Measurements from ENCODE around the gene BAG5.

Gene BAG5

GRCh38 chr14:103543140-103543539, 19.3 kb downstream of the BAG5 start:
- no peaks in the 10 kb centered on the region for H3K9me3 Mint-ChIP-seq
- TF ChIP-seq CTCF (IDR thresholded peaks at IDR 0.05): no peak
- peaks cover 6% of the 10 kb centered on the region for H3K4me1 Mint-ChIP-seq
- no peak overlapping the region for H3K4me3 Mint-ChIP-seq
- no peaks in the 10 kb centered on the region for H3K27me3 Mint-ChIP-seq (ENCODE audit: low read depth, poor library complexity)
- H3K27ac Mint-ChIP-seq: no peak overlapping the region
- no peaks in the 10 kb centered on the region for H3K36me3 Mint-ChIP-seq (ENCODE audit: low read depth)
- no peak for DNase-seq

GRCh38 chr14:103542605-103543088, 19.8 kb downstream of the BAG5 start:
- H3K36me3 Mint-ChIP-seq (ENCODE audit: low read depth): no peaks in the 10 kb centered on the region
- no peaks in the 10 kb centered on the region for H3K9me3 Mint-ChIP-seq
- H3K4me3 Mint-ChIP-seq: no peak overlapping the region
- H3K4me1 Mint-ChIP-seq: peaks cover 6% of the 10 kb centered on the region
- no peak for TF ChIP-seq CTCF (IDR thresholded peaks at IDR 0.05)
- H3K27me3 Mint-ChIP-seq (ENCODE audit: low read depth, poor library complexity): no peaks in the 10 kb centered on the region
- DNase-seq: peak; percentile 57
- no peak overlapping the region for H3K27ac Mint-ChIP-seq

GRCh38 chr14:103541709-103542604, 20.5 kb downstream of the BAG5 start:
- Mint-ChIP-seq H3K4me3 (no peak overlapping the region), H3K9me3 (no peaks in the 10 kb centered on the region), H3K4me1 (peaks cover 6% of the 10 kb centered on the region), H3K27ac (no peak overlapping the region), H3K27me3 (ENCODE audit: low read depth, poor library complexity) (no peaks in the 10 kb centered on the region), H3K36me3 (ENCODE audit: low read depth) (no peaks in the 10 kb centered on the region)
- no peak for TF ChIP-seq CTCF (IDR thresholded peaks at IDR 0.05)
- no peak for DNase-seq

GRCh38 chr14:103540821-103541708, 21.4 kb downstream of the BAG5 start:
- no peak for TF ChIP-seq CTCF (IDR thresholded peaks at IDR 0.05)
- no peak overlapping the region for H3K4me3 Mint-ChIP-seq

GRCh38 chr14:103539056-103539825, 23.2 kb downstream of the BAG5 start:
- no peaks in the 10 kb centered on the region for H3K36me3 Mint-ChIP-seq (ENCODE audit: low read depth)
- no peaks in the 10 kb centered on the region for H3K9me3 Mint-ChIP-seq
- no peak overlapping the region for H3K27ac Mint-ChIP-seq

More at GRCh38 chr14:103540821-103541708, 21.4 kb downstream of the BAG5 start:
- no peak overlapping the region for H3K27ac Mint-ChIP-seq
- H3K36me3 Mint-ChIP-seq (ENCODE audit: low read depth): no peaks in the 10 kb centered on the region
- H3K27me3 Mint-ChIP-seq (ENCODE audit: low read depth, poor library complexity): no peaks in the 10 kb centered on the region
- peaks cover 6% of the 10 kb centered on the region for H3K4me1 Mint-ChIP-seq
- DNase-seq: no peak
- no peaks in the 10 kb centered on the region for H3K9me3 Mint-ChIP-seq

More at GRCh38 chr14:103539056-103539825, 23.2 kb downstream of the BAG5 start:
- H3K4me3 Mint-ChIP-seq: no peak overlapping the region
- no peak for TF ChIP-seq CTCF (IDR thresholded peaks at IDR 0.05)
- no peak for DNase-seq
- H3K27me3 Mint-ChIP-seq (ENCODE audit: low read depth, poor library complexity): no peaks in the 10 kb centered on the region
- H3K4me1 Mint-ChIP-seq: peaks cover 6% of the 10 kb centered on the region
